Stimulated activated CD4-positive, alpha-beta T cell treated with anti-CD3 and anti-CD28 coated beads, Interleukin-4, amount 100 ng/mL, for 48 hours (primary cell): Measurements from ENCODE around the gene CCDC149.

Experiments
- DNase-seq, 2 donors: peaks; one replicate each; pipeline ENCODE4 v3.0.0-alpha.2; 2020; ENCODE audit warnings: low read depth in 2 of 2

Gene CCDC149

DNA sequence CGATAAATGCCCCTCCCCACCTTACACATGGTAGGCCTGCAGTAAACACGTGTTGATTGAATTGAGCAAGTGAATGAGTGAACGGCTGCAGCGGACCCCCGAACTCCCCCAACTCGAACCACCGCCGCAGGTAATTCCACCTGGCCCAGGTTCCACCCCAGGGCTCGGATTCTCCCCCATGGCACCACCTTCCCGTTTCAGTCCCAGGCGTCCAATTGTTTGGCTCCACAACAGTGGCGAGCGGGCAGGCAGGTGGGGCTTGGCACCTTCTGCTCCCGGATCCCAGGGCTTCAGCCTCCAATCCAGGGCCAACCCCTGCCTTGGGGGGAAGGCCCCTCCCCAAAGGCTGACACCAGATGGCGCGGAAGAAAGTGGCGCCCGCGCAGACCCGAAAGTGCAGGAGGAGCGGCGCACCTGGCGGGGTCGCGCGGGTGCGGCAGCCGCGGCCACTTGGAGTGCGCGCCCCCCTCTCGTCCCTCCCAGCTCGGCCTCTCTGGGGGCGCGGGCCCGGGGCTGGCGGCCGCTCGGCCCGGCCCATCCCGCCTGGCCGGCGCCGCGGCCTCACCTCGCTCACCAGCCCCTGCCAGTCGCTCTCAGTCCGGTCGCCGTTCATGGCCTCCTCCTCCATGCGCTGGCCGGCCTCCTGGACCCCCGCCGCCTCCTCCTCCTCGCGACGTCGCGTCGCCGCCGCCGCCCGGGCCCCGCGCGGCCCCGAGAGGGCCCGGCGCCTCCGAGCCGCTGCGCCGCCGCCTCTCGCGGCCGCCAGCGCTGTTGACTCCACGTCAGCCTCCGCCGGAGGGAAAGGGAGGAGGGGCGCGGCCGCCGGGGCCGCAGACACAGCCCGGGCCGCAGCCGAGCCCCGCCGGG is at the start of gene CCDC149:
Gene CCDC149 (minus strand): TSS at position 791 of the 867 bp plus-strand sequence. CDS start 178 bp downstream, at position 613.
- peak in 1 of 2 donors; percentile 1 for DNase-seq

DNA sequence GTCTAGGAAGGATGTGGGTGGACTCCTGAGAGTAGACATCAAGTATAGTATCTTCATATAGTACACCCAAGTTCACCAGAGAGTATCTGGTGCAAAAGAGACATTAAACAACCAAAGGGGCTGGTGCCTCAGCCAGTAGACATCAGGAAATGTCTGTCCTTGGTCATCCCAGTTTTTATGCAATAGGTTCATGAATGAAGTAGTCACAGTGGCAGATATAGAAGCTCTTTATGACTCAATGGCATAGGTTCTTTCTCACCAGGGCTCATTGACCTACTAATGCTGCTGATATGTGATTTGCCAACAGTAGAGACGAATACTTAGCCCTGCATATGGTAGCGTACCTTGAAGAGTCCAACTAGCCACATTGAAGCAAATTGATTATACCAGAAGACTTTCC is 45.0 kb upstream of the CCDC149 start:
- no peak for DNase-seq

DNA sequence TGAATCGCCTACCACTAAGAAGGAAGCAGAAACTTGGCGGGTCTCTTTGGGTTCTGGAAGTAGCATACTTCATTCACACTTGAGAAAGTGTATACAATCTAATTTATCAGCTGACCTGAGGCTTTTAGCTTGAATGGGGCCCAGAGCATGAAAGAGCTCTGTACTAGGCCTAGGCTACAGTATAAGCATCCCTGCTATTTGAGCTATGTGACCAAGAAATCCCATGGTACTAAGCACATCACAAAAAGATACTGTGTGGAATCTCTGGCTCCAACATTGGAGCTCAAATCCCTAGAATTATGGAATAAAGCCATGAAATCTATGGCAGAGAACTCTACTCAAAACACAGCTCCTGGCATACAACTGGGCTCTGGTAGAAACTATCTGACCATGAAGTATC is 43.9 kb upstream of the CCDC149 start:
- no peak for DNase-seq

DNA sequence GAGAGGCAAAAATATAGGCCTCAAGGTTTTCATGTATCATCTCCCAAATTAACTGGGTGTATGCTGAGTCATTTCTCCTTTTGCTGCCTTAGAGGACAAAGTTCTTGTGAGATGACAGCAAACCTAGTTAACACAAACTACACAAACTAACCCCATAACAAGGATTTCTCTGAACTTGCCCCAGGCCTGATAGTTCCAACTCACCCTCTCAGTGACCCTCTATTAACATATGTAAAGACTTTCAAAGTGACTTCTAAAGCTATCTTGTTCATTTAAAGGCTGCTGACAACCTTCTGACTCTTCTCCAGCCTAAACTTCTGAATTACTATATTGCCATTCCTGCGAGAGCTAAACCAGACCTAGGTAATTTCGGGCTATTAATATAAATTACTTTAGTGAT is 43.2 kb upstream of the CCDC149 start:
- no peak for DNase-seq

DNA sequence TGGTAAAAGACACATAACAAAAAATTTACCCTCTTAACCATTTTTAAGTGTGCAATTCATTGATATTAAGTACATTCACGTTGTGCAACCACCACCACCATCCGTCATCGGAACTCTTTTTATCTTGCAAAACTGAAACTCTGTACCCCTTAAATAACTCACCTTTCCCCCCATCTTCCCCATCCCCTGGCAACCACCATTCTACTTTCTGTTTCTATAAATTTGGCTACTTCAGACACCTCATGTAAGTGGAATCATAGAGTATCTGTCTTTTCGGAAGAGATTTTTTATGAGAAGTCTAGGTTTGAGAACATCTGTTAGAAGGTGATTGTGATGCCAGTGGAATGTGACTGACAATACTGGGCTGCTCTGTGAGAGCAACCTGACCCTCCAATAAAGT is 39.8 kb upstream of the CCDC149 start:
- no peak for DNase-seq

DNA sequence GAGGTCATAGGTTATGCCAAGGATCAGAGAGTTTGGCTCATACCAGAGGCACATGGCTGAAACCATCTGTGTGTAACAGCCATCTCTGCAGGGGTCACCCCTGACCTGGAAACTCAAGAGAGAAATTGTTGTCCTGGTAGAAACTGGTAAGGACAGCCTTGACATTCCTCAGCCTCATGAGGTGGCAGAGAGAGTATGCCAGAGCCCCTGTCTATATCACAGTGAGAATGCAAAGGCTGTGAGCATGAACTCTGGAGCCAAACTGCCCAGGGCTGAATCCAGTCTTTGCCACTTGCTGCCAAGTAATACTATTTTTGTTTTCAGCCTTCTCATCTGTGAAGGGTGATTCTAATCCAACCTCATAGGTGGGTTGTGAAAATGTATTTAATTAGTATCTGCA is 37.1 kb upstream of the CCDC149 start:
- no peak for DNase-seq

DNA sequence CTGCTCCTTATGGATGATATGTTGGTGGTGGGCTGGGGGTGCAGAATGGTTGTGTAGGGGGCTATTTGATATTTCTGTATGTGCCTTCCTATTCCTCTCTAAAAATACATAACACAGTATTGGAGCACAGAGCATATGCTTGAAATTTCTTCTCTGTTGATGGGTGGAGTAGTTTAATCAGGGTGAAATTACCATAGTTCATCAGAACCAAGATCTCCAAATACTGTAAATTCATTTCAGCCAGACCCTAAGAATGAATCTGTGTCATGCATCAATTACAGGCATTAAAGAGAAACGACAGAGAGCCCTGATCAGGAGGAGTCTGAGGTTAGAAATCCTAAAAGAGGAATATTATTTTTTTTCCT is 25.1 kb upstream of the CCDC149 start:
- no peak for DNase-seq

DNA sequence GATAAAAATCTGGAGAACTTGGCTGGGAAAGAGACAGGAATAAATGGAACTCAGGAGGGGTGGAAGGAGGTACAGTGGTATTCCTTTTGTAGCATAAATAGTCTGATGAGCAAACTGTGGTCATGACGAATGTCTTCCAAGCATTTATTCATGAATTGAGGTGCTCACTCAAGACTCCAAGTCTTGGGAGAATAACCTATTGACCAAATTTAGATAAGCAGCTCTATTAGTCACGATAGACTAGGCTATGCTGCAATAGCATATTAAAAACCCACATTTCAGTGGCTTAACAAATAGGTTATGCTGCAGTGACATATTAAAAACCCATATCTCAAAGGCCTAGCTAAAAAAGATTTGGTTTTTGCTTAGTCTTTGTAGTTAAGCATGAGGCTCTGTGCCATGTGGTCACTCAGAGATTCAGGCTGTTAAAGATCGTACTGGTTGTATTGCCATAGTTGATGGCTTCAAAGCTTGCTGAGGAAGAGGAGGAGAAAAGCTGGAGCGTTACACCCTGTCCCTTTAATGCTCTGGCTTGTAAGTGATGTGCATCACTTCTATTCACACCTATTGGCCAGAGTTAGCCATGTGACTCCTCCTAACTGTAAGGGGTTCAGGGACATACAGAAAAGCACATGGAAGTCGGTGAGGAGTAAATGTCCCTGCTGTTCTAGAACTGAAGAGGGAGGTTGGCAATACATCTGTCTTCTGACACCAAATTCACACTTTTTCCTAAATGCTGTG is 24.5 kb upstream of the CCDC149 start:
- DNase-seq, result no peak

DNA sequence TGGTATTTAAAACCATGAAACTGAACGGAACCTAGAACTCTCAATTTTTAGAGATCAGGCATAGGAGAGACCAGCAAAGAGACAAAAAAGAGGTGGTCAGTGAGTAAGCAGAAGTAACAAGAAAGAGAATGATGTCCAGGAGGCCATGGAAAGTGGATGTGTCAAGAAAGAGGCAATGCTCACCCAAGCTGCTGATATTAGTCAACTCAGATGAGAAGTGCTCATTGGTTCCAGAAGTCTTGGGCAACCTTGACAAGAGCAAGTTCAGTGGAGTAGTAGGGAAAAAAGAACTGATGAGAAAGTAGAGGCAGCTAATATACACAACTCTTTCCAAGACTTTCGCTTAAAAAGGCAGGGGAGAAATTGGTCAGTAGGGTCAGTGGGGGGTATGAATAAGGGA is 23.0 kb upstream of the CCDC149 start:
- DNase-seq, result no peak

DNA sequence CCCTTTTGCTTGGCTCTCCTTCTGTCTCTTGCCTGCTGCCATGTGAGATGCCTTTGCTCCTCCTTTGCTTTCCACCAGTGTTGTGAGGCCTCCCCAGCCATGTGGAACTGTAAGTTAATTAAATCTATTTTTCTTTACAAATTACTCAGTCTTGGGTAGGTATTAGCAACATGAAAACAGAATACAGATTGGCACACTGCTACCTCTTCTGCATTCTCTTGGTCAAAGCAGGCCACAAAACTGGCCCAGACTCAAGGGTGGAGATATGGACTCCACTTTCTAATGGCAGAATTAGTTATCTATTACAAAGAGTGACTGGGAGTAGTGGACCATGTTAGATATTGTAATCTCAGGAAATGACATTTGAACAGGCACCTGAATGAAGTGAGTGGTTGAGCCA is 21.5 kb upstream of the CCDC149 start:
- DNase-seq, result no peak

DNA sequence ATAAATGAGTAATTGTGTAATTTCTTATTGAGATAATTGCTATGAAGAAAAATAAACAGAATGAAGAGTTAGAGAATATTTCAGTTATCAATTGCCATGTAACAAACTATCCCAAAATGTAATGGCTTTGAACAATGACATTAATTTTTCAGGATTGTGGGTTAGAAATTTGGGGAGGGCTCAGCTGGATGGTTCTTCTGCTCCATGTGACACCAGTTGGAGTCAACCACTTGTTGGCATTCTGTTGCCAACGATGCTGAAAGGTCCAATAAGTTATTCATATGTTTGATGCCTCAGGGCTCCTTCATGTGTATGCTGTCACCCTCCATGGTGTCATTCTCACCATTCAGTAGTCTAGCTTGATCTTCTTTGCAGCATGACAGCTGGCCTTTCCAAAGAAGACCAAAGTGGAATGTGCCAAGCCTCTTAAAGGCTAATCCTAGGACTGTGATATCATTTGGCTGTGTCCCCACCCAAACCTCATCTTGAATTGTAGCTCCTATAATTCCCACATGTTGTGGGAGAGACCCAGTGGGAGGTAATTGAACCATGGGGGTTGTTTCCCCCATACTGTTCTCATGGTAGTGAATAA is 20.9 kb upstream of the CCDC149 start:
- DNase-seq, result no peak

DNA sequence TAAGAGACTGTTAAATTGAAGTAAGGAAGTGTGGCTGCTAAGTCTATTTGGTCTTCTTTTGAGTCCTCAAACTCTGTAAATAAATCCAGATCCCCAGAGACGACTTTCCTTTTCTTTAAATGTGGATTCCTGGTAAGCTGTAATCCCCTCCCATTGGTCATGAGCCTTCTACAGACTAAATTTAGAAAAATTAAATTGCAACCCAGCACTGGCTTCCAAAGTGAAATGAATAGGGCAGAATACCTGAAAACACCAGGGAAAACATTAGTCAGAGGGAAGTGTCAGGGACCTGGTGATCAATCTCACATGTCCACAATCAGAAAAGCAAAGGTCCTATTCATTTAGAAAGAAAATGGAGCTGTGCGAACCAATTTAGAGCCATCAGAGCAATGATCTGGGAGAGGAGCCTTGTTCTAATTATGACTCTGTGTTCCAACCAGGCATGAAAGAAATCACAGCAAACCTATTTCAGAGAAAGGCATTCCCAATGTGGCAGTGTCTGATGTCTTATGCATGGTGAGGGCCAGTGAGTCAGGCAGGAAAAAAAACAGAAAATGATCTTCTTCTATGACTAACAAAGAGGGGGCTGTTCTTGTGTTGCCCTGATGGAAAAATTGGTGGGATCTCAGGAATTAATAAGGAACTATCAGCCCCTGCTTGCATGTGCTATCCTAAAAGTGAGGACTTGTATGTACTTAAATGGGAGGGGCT is 19.8 kb upstream of the CCDC149 start:
- no peak for DNase-seq

DNA sequence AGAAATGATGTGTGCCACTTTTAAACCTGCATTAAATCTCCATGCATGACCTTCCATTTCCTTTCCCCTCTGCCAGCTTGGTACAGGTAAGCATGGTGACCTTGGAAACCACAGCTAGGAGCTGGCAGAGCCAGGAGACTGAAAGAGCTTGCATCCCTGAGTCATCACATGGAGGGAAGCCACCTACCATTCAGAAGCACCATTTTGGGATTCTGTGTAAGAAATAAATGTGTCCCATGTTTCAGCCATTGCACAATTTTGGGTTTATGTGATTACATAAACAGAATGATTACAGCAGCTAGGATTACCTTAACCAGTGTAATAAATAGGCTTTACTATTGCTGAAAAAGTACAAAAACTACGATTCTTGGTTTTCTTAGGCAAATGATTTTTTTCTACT is 17.3 kb upstream of the CCDC149 start:
- no peak for DNase-seq

DNA sequence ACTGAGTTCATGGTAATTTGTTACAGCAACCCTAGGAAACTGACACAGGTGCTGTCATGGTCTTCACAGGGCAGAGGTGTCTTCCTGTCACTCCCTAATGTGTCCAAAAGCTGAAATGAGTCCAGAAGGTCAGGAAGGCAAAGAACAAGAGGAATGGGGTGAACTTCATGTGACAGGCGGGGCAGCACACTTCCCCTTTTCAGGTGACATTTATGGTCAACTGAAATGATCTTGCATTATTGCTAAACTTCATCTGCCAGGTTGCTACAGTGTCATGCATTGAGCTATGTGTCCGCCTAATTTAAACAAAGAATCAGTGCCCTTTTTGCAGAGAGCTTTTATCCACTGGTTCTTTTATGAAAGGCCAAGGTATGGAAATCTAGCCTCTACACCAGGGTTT is 15.9 kb upstream of the CCDC149 start:
- DNase-seq, result no peak

DNA sequence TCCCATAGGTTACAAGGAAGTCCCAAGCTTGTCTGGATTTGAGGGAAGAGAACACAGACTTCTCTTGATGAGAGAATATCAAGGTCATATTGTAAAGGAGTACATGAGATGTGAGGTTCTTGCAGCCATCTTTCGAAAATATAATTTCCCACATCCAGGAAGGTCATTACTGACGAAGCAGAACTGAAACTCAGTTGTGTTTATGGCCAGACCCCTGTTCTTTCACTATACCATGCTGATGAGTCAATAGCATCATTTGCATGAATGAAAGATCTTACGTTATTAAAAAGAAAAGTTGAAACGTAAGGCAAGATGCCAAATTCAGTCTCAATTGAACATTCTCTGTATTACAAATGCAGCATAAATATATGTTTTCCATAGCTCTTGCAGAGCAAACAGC is 14.2 kb upstream of the CCDC149 start:
- no peak for DNase-seq

DNA sequence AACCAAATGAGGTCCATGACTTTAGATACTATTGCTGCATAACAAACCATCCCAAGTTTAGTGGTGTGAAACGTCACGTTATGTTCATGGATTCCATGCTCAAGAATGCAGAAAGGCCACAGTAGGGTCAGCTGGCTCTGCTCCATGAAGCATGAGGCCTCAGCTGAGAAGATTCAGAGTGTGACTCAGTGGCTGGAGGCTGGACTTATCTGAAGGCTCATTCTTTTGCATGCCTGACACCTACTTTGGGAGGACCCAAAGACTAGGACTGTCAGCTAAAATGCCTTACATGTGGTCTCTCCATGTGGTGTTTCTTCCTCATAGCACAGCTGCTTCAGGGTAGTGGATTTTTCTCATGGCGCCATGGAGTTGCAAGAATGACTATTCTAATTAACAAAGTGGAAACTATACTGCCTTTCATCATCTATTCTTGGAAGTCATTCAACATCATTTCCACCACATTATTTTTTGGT is 11.5 kb upstream of the CCDC149 start:
- DNase-seq, result no peak

DNA sequence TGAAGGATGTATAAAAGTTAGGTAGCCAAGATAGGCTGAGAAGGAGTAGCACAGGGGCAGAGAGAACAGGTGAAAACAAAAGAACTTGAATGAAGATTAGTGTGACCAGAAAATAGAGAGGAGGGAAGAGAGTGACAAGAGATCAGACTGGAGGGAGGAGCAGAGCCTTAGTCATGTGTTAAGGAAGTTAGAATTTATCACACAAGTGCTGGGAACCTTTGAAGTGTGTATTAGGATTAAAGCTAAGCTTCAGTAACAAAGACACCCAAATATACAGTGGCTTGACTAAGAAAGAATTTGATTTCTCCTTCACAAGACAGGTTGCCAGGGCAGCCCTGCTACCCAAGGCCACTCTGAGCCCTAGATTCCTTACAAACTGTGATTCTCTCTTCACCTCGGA is 10.7 kb upstream of the CCDC149 start:
- no peak for DNase-seq

DNA sequence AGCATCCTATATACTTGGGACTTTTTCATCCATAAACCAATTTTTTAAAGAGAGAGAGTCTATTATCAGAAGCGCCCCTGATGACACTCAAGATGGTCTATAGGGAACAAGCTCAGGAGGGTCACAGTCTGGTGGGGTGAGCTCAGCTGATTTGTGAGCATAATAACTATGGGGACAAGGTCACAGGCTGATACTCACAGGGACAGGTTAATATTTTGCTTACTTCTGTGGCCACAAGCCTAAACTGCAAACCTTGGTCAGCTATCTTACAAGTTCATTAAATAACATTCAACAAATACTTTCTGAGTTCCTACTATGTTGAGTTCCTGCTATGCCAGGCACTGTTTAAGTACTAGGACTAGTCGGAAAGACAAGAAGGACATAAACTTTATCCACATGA is 10.2 kb upstream of the CCDC149 start:
- DNase-seq, result no peak

DNA sequence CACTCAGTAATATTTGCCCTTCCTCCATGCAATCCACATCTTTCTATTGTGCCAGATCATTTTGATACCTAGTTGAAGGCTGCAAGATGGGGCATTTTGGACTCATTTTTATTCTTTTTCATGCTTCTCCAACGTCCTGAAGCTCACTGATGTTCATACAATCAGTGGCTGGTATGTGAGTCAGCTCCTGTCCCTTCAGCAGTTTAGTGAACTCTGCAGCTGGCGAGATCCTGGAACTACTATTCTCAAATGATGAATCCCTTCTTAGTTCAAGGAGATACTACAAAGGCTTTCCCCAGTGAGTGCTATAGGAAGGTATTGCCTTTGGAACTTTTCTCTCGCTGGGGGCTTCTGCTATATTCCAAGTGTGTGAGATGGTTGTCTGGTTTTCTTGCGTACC is 9.6 kb upstream of the CCDC149 start:
- no peak for DNase-seq

DNA sequence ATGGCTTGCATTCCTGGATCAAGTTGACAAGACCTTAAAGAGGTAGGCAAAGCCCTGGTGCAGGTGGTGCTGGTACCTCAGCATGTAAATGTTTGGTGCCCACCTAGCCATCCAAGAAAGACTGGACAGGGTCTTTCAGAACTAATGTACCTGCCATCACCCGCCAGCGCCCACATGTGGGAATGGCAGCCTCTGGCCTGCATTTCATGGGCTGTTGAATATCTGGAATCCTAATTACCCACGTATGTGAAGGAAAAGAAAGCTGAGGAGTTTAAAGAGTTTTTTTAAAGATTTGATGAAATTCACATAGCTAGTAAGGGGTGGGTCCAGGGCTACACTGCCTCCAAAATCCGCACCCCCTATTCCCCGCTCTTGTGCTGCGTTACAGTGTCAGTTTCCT is 8.6 kb upstream of the CCDC149 start:
- DNase-seq, result no peak

DNA sequence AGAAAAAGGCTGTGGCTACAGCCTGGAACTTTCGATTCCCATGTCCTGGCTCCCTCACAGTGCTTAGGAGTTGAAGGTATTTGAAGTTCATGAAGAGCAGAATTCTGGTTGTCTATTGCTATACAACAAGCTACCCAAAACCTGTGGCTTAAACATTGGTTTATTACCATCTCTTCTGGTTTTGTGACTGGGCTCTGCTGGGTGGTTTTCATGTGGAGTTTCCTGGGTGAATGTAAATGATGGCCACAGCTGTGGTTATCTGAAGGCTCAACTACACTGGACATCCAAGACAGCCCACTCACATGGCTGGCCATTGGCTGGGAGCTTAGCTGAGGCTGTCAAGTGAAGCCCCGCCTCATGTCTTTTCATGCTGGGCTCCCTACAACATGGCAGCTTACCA is 7.2 kb upstream of the CCDC149 start:
- DNase-seq, result no peak
